NCI-H2171 treated with DMSO at 0.1 percent for 48 hours (cell line): ENCODE data around the gene UBE2R2.
"Not testable (repeated sequence)": the region's sequence is repeated elsewhere in the genome, so short reads cannot be mapped to it uniquely, and the experiment has no call there.

Experiments
- DNase-seq: peaks from one replicate; lab custom pipeline; 2025; lab: John Stamatoyannopoulos, UW

The UBE2R2 gene

DNA sequence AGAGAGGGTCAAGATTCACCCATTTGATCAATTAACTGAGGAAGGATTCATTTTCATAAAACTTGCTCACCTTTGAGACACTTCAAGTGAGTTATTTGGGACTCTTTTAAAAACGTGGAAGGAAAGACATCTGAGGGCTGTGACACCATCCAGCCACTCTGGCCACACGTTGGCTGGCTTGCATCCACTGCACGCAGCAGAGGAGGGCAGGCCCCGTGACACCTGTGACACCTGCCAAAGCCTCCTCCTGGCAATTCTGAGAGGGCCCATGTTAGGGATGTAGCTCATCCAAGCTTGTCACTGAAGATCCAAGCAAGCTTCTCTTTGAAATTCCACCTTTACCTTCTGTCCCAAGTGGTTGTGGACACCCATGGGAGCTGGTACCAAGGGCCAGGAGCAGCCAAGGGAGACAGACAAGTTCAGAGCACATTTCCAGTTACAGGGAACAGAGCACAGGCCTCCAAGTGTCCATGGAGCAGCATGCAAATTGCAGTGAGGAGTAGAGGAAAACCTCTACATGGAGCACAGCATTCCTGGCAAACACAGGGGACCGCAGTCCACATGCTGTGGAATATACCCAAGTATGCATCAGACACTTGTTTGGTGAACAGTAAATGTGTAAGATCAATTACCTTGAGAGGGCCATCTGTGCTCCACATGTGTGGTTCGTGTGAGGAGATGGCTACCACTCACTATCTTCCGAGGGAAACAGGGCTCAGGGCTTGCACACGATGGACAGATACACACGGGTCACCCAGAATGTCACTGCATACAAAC, 16.8 kb upstream of the UBE2R2 start:
- no peak for DNase-seq

DNA sequence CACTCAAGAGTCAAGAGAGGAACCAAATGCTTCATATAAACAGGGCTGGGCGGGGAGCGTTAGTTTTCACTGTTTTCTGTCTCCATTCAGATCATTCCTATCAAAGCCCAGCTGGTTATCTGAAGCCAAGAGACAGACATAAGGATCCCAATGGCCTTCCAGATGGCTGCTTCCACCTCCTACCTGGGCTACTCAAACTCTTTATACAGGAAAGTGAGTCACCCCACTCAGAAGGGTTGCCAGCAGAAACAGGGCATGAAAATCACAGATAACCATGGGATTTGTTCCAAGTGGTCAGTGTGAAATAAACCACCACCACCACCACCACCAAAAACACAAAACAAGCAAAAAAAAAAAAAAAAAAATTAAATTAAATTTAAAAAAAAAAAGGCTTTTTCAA, 16.1 kb upstream of the UBE2R2 start:
- peak; percentile 27 for DNase-seq

DNA sequence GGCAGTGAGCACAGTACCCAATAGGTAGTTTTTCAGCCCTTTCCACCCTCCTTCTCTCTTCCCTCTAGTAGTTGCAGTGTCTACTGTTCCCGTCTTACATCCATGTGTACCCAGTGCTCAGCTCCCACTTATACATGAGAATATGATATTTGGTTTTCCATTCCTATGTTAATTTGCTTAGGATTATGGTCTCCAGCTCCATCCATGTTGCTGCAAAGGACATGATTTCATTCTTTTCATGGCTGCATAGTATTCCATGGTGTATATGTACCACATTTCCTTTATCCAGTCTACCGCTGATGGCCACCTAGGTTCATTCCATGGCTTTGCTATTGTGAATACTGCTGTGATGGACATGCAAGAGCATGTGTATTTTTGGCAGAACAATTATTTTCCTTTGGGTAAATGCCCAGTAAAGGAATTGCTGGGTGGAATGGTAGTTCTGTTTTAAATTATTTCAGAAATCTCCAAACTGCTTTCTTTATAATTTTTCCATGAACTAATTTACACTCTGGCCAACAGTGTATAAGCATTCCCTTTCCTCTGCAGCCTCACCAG, 14.9 kb upstream of the UBE2R2 start:
- not testable (repeated sequence) for DNase-seq

DNA sequence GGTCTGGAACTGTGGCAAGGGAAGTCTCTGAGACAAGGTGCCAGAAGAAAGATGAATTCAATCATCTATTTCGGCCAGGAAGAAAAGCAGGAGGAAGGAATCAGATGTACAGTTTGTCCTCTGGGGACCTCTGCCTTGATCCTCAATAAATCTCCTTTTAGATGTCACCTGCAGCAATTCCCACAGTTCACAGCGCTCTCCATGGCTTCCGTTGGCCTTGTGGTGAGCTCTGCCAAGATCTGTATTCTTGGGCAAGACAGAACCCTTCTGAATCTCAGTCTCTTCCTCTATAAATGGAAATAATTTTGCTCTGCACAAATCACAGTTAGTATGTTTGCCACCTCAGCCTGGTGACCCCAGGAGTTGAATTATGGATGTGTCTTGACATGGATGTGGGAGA, 12.8 kb upstream of the UBE2R2 start:
- not testable (repeated sequence) for DNase-seq

DNA sequence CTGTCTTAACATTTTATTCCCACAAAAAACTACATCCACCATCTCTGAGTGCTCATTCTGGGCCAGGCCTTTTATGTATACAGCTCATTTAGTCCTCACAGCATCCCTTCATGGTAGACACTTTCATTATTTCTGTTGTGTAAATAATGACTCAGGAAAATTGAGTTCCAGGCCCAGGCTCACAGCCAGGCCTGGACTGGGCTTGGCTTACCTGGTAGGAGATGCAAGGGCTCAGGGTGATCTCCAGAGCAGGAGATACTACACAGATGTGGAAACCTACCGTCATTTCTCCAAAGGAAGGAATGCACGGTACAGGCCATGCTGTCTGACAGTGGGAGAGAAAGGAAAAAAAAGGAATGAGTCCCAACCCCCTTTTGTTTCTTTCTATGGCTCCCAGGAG, 9.8 kb upstream of the UBE2R2 start:
- not testable (repeated sequence) for DNase-seq

DNA sequence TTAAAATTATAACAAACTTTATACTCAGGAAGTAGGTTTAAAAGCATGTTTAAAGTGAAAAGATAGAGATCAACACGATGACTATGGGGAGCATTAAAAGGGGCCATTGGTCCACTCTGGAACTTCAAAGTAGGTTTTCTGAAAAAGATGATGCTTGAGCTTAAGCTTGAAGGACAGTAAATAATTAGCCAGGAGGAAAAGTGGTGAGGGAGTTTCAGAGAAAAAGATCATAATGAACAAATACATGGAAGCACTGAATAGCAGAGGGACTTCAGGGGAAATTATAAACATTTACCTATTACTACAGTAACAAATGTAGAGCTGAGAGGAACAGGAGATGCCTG, 8.0 kb upstream of the UBE2R2 start:
- not testable (repeated sequence) for DNase-seq

DNA sequence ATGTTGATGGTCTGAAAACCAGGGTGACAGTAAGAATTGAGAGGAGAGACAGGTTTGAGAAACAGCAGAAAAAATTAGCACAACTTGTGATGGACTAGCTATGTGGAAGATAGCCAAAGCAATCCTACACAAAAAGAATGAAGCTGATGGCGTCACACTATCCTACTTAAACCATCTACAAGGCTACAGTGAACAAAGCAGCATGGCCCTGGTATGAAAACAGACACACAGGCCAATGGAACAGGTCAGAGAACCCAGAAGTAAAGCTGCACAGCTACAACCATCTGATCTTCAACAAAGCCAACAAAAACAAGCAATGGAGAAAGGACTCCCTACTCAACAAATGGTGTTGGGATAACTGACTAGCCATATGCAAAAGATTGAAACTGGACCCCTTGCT, 7.5 kb upstream of the UBE2R2 start:
- DNase-seq = no peak

DNA sequence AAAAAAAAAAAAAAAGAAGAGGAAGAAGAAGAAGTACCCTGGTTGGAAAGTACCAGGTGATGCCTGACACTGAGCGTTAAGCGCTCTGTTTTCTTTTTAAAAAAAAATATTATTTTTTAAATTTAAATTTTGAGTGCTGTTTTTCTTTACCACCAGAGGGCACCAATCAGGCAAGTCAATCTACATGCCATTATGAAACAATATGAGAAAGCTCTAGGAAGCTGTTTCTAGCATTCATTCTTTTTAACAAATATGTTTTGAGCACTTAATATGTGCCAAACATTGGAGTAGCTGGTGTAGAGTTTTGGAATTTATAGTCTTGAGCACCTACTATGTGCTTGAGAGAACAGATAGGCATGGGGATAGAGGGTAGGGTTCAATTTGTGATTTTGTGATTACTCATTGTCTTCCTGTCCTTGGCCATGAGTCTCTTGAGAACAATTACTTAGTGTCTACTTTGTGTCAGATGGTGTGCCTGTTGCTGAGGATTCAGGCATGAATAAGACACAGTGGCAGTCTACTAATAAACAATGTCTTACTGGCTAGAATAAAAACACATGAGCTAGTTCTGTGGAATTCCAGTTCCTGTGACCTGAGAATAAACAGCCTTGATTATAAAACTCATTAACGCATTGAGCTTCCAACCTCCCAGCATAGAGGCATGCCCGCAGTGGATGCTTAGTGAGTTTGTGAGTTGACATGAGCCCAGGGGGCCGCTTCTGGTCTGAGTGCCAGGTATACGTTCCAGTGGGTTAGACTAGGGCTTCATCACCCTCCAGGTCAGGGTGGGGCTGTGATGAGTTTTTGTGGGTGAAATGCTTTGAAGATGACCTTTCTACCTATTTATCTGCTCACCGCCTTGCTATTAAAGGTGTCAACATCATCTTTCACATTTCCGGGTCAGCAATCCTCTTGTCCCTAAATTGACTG, 3.0 kb upstream of the UBE2R2 start:
- peak; percentile 43 for DNase-seq

DNA sequence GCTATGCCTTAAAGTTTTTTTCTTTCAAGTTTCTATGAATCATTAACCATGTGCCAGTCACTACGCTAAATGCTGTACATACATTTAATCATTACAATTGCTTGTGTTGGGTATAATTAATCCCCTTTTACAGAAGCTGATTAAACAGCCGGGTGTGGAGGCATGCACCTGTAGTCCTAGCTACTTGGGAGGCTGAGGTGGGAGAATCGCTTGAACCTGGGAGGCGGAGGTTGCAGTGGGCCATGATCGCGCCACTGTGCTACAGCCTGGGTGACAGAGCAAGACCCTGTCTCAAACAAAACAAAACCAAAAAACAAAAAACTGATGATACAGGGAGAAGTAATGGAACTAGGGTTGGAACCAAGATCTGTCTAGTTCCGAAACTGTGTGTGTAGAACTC, 1.2 kb upstream of the UBE2R2 start:
- DNase-seq = no peak

DNA sequence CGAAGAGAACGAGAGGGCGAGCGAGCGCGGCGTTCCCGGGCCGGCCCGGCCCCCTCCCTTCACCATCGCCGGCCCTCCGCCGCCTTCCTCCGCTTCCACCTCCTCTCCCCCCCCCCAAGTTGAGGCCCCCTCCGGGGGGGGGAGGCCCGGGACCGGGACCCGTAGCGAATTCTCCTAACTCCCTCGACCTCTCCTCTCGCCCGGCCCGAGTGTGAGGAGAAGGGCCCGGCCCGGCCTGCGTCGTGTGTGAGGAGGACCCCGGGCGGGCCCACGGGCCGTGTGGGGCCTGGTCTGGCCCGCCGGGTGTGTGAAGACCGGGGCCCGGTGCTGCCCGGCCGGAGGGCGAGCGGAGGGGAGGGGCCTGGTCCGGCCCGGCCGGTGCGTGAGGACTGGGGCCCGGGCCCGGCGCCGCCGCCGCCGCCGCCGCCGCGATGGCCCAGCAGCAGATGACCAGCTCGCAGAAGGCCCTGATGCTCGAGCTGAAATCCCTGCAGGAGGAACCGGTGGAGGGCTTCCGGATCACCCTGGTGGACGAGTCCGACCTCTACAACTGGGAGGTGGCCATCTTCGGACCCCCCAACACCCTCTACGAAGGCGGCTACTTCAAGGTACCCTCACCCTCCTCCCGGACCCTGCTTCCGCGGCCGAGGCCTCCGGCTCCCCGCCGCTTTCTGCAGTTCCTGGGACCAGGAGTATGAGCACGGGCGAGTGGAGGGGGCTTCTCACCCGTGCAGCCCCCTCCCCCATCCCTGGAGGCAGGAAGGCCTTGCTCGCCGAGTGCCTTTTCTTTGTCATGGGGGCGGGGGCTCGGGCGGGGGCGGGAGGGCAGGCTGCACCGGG, 587 bp downstream of the UBE2R2 start:
- peak; percentile 26 for DNase-seq

DNA sequence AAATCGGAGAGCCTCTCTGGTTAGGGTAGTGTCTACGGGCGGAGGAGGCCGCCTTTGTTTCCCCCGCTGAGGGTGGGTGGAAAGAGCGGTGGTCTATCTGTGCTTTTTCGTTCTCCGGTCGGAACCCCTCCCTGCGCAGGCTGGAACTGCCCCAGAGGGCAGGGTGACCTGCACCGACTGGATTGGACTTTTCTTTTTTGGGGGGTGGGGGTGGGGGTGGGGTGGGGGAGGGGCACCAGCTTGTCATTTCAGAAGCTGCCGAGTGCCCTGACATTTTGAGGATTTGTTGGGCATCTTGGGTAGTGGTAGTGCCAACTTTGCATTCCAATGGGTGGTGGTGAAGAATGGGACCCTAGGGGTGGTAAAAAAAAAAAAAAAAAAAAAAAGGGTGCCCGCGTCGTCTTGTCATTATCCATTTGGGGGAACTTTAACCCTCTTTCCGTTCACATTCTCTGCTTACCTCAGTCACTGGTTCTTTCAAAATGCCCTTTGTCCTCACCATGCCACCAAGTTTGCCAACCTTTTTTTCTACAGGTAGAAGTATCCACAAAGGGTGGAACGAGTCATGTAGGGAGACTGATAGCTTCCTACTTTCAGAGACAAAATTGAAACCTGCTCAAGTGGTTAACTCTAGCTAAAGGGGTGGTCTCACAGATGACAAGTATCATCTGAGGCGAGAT, 1.3 kb downstream of the UBE2R2 start:
- no peak for DNase-seq

DNA sequence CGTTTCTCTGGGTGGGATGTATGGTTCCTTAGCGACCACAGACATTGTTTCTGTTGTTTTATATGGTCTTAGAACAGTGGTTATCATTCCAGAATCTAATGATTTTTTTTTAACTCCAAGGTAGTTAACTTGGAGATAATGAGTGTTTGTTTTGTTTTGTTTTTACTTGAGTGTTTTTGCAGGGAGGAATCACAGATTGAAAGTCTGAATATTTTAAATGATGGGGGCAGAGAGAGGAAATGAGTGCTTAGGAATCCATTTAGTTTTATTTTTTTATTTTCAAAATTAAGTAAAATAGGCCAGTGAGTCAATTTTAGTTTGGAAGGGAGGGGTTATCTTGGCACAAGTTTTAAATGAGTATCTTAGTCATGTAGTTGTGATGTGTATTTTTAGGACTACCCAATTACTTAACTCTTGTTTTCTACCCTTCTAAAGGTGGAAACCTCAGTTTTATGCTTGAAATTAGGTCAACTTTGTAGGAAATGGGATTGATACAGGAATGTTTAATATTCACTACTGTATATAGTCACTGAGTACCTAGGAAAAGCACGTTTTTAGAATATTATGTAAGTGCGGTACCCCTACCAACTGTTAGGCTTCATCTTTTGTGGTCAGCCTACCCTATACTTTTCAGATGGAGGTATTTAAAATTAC, 2.0 kb downstream of the UBE2R2 start:
- no peak for DNase-seq

DNA sequence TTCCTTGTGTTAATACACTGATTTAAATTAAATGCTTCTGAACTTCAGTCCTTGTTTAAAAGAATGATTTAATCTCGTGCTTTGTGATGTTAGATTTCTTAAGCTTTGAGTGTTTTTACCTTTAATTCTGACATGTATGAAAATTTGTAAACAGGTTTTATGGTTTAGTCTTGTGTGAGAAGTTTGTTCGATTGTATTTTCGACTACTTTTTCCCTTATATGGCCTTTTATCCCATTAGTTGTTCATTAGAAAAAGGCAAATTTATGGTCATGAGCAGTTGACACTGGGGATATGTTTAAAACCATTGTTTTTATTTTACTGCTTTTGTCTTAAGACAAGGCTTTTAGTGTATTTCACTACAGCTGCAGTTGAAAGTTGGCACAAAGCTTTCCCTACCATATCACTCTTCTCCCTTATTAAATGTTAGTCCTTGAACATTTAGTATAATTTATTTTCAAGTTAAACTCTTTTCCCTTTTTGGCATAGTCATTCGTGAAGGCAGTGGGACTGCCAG, 3.3 kb downstream of the UBE2R2 start:
- DNase-seq = no peak

DNA sequence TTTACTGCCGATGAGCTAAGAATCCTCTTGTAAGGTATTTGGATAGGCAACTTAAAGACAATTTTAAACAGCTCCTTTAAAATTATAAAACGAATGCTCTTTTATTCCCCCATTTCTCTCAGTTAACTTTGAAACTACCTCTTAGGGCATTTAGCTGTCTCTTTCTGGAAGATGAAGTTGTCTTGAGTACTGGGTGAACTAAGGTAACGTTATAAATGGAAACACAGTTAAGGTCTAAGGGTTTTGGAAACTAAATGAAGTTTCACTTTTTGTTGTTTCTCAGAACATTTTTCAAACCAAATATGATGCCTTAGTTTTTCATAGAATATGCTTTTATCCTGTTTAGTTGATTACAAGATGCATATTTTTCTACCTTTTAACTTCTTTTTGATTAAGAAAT, 6.8 kb downstream of the UBE2R2 start:
- DNase-seq = no peak

DNA sequence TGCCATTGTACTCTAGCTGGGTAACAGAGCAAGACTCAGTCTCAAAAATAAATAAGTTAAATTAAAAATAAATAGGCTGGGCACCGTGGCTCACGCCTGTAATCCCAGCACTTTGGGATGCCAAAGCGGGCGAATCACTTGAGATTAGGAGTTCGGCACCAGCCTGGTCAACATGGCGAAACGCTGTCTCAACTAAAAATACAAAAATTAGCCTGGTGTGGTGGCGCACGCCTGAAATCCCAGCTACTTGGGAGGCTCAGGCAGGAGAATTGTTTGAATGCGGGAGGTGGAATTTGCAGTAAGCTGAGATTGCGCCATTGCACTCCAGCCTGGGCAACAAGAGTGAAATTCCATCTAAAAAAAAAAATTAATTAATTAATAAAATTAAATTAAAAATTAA, 10.3 kb downstream of the UBE2R2 start:
- DNase-seq = not testable (repeated sequence)

DNA sequence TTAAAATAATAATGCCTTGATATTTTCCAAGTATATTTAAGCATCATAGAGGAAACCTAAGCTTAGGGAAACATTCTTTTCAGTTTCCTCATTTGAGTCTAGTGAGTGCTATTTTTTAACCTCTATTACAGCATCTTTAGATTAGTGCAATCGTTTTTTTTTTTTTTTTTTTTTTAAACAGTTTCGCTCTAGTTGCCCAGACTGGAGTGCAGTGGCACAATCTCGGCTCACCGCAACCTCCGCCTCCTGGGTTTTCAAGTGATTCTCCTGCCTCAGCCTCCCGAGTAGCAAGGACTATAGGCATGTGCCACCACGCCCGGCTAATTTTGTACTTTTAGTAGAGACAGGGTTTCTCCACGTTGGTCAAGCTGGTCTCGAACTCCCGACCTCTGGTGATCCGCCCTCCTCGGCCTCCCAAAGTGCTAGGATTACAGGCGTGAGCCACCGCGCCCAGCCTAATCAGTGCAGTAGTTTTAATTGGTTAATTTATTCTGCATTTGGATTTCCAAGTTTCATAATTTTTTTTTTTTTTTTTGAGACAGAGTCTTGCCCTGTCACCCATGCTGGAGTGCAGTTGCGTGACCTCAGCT, 12.8 kb downstream of the UBE2R2 start:
- DNase-seq = not testable (repeated sequence)

DNA sequence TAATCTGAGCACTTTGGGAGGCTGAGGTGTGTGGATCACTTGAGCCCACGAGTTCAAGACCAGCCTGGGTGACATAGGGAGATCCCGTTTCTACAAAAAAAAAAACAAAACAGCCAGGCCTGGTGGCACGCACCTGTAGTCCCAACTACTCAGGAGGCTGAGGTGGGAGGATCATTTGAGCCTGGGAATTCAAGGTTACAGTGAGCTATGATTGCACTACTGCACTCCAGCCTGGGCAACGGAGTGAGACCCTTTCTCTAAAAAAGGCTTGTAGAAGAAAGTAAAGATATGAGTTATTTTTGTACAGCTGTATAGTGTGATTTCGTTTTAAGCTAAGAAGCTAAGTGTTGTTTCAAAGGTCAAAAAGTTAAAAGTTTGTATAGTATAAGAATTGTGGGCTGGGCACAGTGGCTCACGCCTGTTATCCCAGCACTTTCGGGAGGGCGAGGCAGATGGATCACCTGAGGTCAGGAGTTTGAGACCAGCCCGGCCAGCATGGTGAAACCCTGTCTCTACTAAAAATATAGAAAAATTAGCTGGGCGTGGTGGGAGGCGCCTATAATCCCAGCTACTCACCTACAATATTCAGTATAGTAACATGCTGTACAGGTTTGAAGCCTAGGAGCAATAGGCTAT, 18.8 kb downstream of the UBE2R2 start:
- DNase-seq = no peak

DNA sequence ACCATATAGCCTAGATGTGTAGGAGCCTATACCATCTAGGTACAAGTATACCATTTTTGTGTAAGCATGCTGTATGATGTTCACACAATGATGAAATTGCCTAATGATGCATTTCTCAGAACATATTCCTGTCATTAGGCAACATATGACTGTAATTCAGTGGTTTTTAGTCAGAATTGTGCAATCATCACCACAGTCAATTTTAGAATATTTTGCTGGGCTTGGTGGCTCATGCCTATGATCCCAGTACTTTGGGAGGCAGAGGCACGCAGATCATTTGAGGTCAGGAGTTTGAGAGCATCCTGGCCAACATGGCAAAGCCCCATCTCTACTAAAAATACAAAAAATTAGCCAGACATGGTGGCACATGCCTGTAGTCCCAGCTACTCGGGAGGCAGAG, 19.3 kb downstream of the UBE2R2 start:
- not testable (repeated sequence) for DNase-seq

DNA sequence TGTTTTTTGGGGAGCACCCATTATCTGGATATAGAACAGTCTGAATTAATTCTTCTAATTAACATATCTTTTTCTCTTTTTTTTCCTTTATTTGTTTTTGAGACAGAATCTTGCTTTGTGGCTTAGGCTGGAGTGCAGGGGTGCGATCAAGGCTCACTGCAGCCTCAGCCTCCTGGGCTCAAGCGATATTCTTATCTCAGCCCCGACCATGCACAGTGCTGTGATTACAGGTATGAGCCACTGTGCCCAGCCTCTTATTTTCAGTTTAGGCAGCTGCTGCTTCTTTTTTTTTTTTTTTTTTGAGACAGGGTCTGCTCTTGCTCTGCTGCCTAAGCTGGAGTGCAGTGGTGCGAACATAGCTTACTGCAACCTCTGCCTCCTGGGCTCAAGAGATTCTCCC, 20.2 kb downstream of the UBE2R2 start:
- DNase-seq = peak; percentile 55

DNA sequence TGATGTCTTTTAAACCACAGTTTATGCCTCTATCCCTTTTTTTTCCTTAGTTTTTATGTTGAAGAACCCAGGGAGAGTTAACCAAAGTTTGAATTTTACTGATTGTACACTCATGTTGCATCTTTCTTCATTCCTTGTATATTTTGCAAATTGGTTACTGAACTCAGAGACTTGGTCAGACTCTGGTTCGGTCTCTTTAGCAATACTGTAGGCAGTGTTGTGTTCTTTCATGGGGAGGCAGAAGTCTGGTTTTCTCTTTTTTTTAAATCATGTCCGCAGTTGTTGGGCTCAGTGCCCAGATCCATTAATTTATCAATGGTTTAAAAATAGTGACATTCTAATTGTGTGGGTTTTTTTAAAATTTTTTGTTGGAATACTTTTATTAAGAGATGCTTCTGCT, 23.4 kb downstream of the UBE2R2 start:
- DNase-seq = no peak
